IPS-20b (cell line): ENCODE results near the gene HOXC13.

Source experiments
- H3K27ac ChIP-seq: one replicate; pipeline ENCODE4 v1.5.1; 2013; ENCODE audit warnings: low read length
- H3K27me3 ChIP-seq: 2 replicates; pipeline ENCODE4 v1.6.1; 2013; ENCODE audit warnings: mild to moderate bottlenecking, low read length, inconsistent platforms; ENCODE audit not compliant: insufficient read depth
- H3K36me3 ChIP-seq: 2 replicates; pipeline ENCODE4 v1.6.1; 2013; ENCODE audit warnings: low read depth, mild to moderate bottlenecking, inconsistent platforms, low read length, moderate library complexity; ENCODE audit not compliant: insufficient read depth
- H3K4me1 ChIP-seq: 2 replicates; pipeline ENCODE4 v1.6.1; 2013; ENCODE audit warnings: mild to moderate bottlenecking, control low read depth, inconsistent platforms, low read length, moderate library complexity; ENCODE audit not compliant: insufficient read depth
- H3K4me3 ChIP-seq: 2 replicates; pipeline ENCODE4 v1.5.1; 2013; ENCODE audit warnings: mild to moderate bottlenecking, low read length, inconsistent platforms
- H3K9ac ChIP-seq: 2 replicates; pipeline ENCODE4 v1.6.1; 2013; ENCODE audit warnings: low read depth, mild to moderate bottlenecking, inconsistent platforms, low read length, moderate library complexity
- H3K9me3 ChIP-seq: 2 replicates; pipeline ENCODE4 v1.6.1; 2013; ENCODE audit warnings: mild to moderate bottlenecking, low read depth, low read length, inconsistent platforms; ENCODE audit not compliant: insufficient read depth

Gene HOXC13

DNA sequence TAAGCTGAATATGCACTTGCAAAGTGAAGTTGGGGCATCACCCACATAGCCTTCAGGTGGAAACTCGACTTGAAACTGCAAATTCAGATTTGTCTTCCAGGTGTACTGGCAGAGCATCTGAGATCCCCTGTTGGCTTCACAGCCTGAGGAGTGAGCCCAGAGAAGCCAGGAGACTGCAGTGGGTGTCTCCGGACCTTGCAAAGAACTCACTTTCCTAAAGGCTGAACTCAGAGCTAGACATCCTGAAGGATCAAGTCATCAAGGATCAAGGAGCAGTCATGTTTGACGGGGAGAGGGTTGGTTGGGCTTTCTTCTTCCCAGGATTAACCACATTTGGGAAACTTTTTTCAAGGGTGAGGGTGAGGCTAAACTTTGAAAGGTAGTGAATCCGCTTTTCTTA is 9.1 kb upstream of the HOXC13 start:
- Histone ChIP-seq H3K36me3 (no peaks in the 10 kb centered on the region), H3K4me3 (no peak overlapping the region), H3K9me3 (peaks cover 3% of the 10 kb centered on the region; the same call in 1 of the 2 replicates), H3K4me1 (no peaks in the 10 kb centered on the region), H3K27ac (no peak overlapping the region), H3K9ac (no peak overlapping the region), H3K27me3 (peaks cover 100% of the 10 kb centered on the region)

- Histone ChIP-seq H3K4me3 (no peak overlapping the region), H3K36me3 (no peaks in the 10 kb centered on the region), H3K27ac (no peak overlapping the region), H3K27me3 (peaks cover 100% of the 10 kb centered on the region), H3K9me3 (peaks cover 3% of the 10 kb centered on the region; the same call in 1 of the 2 replicates), H3K4me1 (no peaks in the 10 kb centered on the region), H3K9ac (no peak overlapping the region)
These were observed 7.9 kb upstream of the HOXC13 start for GRCh38 chr12:53930591-53931255.

DNA sequence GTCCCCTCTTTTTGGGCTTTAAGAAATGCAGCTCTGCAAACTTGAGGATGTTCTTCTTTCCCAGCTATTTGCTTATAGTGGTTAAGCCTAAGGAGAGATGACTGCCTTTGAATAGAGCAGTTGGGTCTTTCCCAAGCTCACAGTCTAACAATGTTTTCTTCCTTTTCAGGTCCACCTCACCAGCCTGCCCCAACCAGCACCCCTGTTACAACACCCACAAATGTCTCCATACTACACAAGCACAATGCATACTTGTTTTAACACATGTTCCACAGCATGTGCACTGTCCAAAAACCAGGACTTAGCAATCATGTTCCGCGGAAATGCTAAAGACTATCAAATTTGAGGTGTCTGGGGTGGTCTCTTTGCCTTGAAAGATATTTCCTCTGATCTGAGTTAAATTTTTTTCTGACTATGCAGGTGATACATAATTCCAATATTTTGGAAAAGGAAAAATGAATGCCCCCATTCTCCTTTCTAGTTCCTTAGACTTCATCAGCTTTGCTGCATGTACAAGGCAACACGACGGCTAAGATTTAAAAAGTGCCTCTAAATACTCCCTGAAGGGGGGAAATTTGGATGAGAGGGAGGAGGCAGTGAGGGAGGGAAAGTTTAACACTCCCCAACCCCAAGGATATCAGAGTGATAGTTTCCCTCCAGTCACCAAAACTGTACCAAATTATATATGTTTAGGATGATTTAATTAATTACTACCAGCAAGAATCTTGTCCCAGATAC is 6.6 kb upstream of the HOXC13 start:
- Histone ChIP-seq H3K9me3 (peaks cover 3% of the 10 kb centered on the region; the same call in 1 of the 2 replicates), H3K36me3 (no peaks in the 10 kb centered on the region), H3K9ac (no peak overlapping the region), H3K4me3 (no peak overlapping the region), H3K27me3 (peaks cover 100% of the 10 kb centered on the region), H3K4me1 (no peaks in the 10 kb centered on the region), H3K27ac (no peak overlapping the region)

DNA sequence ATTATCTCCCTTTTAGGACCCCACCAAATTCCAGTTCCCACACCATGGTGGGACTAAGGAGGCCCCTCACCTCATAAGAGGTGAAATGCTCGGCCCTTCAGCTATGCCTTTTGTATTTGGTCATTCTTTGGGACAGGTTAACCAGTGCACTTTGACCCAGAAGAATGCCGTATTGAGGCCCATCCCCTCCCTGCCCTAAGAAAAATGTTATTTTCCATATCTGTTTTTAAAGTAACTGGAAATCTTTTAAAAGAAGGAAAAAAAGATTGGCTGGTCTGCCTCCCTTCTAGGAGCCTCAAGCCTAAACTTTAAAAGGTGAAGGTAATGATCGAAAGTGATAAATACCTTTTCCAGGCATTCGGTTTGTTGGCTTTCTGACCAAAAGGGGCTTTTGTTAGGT is 5.7 kb upstream of the HOXC13 start:
- Histone ChIP-seq H3K36me3 (no peaks in the 10 kb centered on the region), H3K27ac (no peak overlapping the region), H3K27me3 (peaks cover 100% of the 10 kb centered on the region), H3K9ac (no peak overlapping the region), H3K4me3 (no peak overlapping the region), H3K4me1 (no peaks in the 10 kb centered on the region), H3K9me3 (peaks cover 4% of the 10 kb centered on the region; the same call in 1 of the 2 replicates)

DNA sequence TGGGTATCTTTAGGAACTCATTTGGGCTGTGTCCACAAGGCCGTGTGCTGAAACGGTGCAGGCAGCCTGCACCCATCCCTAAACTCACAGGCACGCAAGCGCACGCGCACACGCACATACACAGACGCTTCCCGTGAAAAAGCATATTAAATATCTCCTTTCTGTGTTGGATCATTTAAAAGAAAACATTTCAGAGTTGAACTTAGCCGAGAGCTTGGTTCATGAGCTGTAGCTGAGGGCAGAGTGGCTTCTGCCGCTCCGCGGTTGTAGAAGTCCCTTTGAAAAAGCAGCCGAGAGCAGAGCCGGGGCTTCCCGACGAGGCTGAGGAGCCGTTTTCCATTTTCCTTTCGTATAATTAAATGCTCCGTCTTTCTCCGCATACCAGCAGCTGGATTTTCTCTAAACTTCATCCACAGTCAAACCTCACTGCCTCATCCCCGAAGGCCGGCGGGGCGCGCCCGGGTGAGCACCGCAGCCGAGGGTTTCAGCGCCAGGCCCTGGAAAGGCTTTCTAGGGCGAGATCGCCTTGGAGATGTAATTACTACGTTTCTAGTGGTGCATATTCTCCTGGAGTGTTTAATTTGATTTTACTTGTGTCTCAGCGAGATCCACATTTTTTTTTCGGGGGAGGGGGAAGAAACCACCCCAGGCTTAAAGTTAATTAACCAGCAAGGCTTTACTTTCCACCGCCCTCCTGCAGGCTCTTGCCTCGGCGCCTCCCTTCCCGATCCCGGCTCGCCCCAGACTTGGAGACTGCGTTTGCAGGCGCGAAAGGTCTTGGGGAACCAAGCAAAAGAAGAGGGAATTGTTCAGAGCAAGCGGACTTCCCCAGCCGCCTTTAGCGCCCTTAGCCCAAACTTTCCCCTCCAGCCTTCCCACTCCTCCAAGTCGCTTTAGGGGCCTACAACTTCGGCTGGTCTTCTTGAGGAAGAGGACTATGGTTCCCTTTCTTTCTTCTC is 3.0 kb upstream of the HOXC13 start:
- H3K9ac ChIP-seq: no peak overlapping the region
- H3K9me3 ChIP-seq: peaks cover 4% of the 10 kb centered on the region; the same call in 1 of the 2 replicates
- no peaks in the 10 kb centered on the region for H3K4me1 ChIP-seq
- H3K27me3 ChIP-seq: peaks cover 100% of the 10 kb centered on the region
- H3K27ac ChIP-seq: no peak overlapping the region
- H3K4me3 ChIP-seq: no peak overlapping the region
- no peaks in the 10 kb centered on the region for H3K36me3 ChIP-seq

DNA sequence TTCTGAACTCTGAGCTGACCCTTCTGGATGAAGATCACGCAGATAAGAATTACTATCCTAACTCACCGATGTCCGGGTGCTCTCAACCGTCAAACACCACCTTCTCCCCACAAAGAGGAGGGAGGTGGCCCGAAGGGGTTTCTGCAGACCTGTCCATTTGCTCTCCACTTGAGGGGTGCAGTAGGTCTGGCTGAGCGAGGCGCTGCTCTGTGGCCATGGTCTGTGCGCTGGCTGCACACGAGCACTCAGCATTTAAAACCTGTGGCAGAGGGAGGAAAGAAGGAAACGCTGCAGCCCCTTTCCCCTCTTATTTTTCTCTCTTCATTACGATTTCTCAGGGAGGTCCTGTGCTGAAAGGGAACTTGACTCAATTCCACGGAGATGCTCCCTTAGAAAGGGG is 1.5 kb upstream of the HOXC13 start:
- no peaks in the 10 kb centered on the region for H3K4me1 ChIP-seq
- H3K27ac ChIP-seq: no peak overlapping the region
- H3K4me3 ChIP-seq: no peak overlapping the region
- no peaks in the 10 kb centered on the region for H3K36me3 ChIP-seq
- peaks cover 100% of the 10 kb centered on the region for H3K27me3 ChIP-seq
- H3K9me3 ChIP-seq: peaks cover 4% of the 10 kb centered on the region; the same call in 1 of the 2 replicates
- no peak overlapping the region for H3K9ac ChIP-seq

DNA sequence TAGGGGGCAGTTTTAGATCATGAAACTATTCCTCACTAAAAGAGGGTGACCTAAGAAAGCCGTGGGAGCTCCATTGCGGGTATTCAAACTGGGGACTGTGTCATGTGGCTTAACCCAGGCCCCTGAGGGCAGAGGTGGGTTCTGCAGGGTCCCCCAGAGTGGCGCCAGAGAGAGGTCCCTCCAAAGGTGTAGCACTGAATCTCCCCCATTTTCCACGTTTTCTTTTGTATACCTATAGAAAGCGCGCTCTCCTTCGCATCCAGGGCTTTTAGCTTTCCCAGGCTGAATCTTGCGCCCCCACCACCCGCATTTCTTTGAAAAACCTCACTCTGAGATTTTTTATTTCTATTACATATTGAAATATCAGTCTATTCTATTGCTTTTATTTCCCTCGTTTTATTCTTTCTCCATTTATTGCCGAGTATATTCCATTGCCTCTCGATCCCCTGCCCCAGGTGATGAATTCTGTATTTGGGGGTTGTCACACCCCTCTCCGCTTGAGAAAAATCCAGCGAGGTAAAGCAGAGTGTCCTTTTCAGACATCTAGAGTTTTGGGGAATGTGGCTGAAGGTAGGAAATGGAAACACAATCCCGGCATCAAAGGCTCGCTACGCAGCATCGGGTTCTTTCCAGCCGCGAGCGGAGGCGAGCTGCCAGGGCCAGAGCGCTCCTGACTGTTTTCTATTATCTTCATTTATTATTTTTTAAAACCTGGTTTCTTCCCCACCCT is 870 bp upstream of the HOXC13 start:
- Histone ChIP-seq H3K4me3 (no peak overlapping the region), H3K9me3 (peaks cover 4% of the 10 kb centered on the region; the same call in 1 of the 2 replicates), H3K27ac (no peak overlapping the region), H3K4me1 (no peaks in the 10 kb centered on the region), H3K27me3 (peaks cover 100% of the 10 kb centered on the region), H3K9ac (no peak overlapping the region), H3K36me3 (no peaks in the 10 kb centered on the region)

- Histone ChIP-seq H3K4me3 (no peak overlapping the region), H3K27ac (no peak overlapping the region), H3K36me3 (no peaks in the 10 kb centered on the region), H3K9ac (no peak overlapping the region), H3K4me1 (no peaks in the 10 kb centered on the region), H3K9me3 (peaks cover 4% of the 10 kb centered on the region; the same call in 1 of the 2 replicates), H3K27me3 (peaks cover 100% of the 10 kb centered on the region)
These were observed 794 bp downstream of the HOXC13 start for GRCh38 chr12:53939141-53940108.

DNA sequence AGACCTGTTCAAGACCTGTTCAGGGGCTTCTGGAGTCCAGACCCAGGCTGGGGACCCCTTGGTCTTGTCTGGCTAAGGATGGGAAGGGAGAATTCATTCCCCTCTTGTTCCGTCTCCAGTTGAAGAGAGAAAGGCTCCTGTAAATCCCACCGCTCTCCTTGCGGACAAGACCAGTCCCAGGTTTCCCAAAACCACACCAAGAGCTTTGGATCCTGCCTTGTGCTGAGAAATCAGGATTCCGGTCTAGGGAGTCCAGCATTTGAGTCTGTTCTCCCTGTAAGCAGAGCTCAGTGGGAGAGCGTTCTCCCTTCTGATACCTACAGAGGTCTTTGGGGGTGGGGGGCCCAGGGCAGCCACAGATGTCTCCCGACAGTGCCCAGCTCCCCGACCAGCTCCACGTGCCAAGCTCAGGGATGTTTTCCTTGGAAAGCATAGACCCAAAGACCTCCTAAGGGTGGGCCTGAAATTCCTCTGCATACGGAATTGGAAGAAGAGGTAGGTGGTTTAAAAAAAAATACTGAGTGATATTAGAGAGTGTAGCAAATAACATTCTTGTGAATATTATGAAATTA is 1.9 kb downstream of the HOXC13 start:
- Histone ChIP-seq H3K4me3 (no peak overlapping the region), H3K9ac (no peak overlapping the region), H3K27ac (no peak overlapping the region), H3K9me3 (peaks cover 4% of the 10 kb centered on the region; the same call in 1 of the 2 replicates), H3K27me3 (peaks cover 100% of the 10 kb centered on the region), H3K4me1 (no peaks in the 10 kb centered on the region), H3K36me3 (no peaks in the 10 kb centered on the region)

DNA sequence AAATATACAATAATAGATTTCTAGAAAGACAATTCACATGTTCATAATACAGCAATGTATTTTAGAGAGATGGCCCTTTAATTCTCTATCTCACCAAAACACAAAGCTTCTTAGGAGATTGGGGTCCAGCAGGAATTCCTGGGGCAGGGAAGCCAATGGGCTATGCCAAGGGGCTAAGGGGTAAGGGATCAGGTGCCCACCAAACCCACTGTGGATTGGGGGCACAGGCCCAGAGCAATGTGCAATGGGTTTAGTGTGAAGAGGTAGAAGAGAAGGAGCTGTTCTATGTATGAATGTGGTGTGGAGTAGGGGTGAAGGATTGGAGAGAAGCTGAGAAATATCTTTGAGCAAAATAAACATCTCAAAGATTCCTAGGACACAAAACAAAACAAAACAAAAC is 2.6 kb downstream of the HOXC13 start:
- H3K27ac ChIP-seq: no peak overlapping the region
- no peaks in the 10 kb centered on the region for H3K36me3 ChIP-seq
- H3K9me3 ChIP-seq: peaks cover 4% of the 10 kb centered on the region; the same call in 1 of the 2 replicates
- no peak overlapping the region for H3K4me3 ChIP-seq
- H3K27me3 ChIP-seq: peaks cover 100% of the 10 kb centered on the region
- no peaks in the 10 kb centered on the region for H3K4me1 ChIP-seq
- no peak overlapping the region for H3K9ac ChIP-seq
